ENCODE data around the gene PAPPA. TPM values are rescaled to one million over a fixed set of nuclear protein-coding genes. Genes with fewer than 3 reads are reported as not detected.

Gene PAPPA
- total and polyA plus RNA-seq, 2 of the 8 experiments (the other 6 are each of a cell fraction or from before 2014, with no cell fraction given) = 0.18 to 0.63 TPM

GRCh38 chr9:116406469-116406868 is 252.9 kb downstream of the PAPPA start:
- Histone ChIP-seq H2BK120ac (replicated peaks; ENCODE audit: low read depth, low read length) (no peak overlapping the region), H3K56ac (replicated peaks; ENCODE audit: insufficient read length, low read depth, low read length) (no peak overlapping the region), H3K79me2 (ENCODE audit: control insufficient read depth in 1 of 2, insufficient read depth in 2 of 2, low read length in 2 of 2) (no peaks in the 10 kb centered on the region), H3K27me3 (replicated peaks in 1 of 4; ENCODE audit: control insufficient read depth in 3 of 4, extremely low read depth in 1 of 4, insufficient read depth in 3 of 4, low read length in 3 of 4) (no peaks in the 10 kb centered on the region), H3K4me2 (ENCODE audit: insufficient read depth in 1 of 2, low read depth in 2 of 2, low read length in 2 of 2) (no peak overlapping the region), H3K23ac (ENCODE audit: insufficient read length) (no peak overlapping the region), H2BK20ac (ENCODE audit: low read length) (no peak overlapping the region), H3K9ac (replicated peaks in 1 of 4; ENCODE audit: extremely low read depth in 1 of 4, low read depth in 3 of 4, low read length in 3 of 4) (no peak overlapping the region), H2AFZ (ENCODE audit: low read length) (no peak overlapping the region), H4K5ac (ENCODE audit: insufficient read length, low read depth, low read length) (no peak overlapping the region), H3K27ac (ENCODE audit: low read depth, low read length) (no peak overlapping the region), H4K8ac (ENCODE audit: extremely low read depth, insufficient read depth, low read length) (no peak overlapping the region), H3K79me1 (ENCODE audit: low read depth, low read length) (no peaks in the 10 kb centered on the region), H3K4me1 (replicated peaks in 1 of 4; ENCODE audit: control insufficient read depth in 3 of 4, insufficient read depth in 4 of 4, low read length in 3 of 4) (no peaks in the 10 kb centered on the region), H2BK15ac (ENCODE audit: low read length) (no peak overlapping the region), H3K4me3 (ENCODE audit: extremely low read depth in 1 of 4, insufficient read depth in 2 of 4, low read depth in 3 of 4, low read length in 4 of 4) (no peak overlapping the region), H2BK5ac (ENCODE audit: low read depth, low read length) (no peak overlapping the region), H4K20me1 (replicated peaks in 1 of 2; ENCODE audit: control insufficient read depth in 1 of 2, insufficient read depth in 2 of 2, low read length in 2 of 2) (peaks cover 0 to 2% of the 10 kb centered on the region in 2 experiments), H4K91ac (replicated peaks; ENCODE audit: insufficient read length, low read length) (no peak overlapping the region), H3K23me2 (ENCODE audit: low read depth, low read length) (no peaks in the 10 kb centered on the region), H2AK5ac (ENCODE audit: low read depth, low read length) (no peak overlapping the region), H2BK12ac (ENCODE audit: low read depth, low read length) (no peak overlapping the region), H3K36me3 (ENCODE audit: control insufficient read depth in 2 of 4, insufficient read depth in 4 of 4, low read length in 3 of 4) (no peaks in the 10 kb centered on the region), H3K14ac (ENCODE audit: insufficient read length) (no peak overlapping the region), H3K18ac (ENCODE audit: extremely low read depth, low read length) (no peak overlapping the region), H3K4ac (replicated peaks; ENCODE audit: insufficient read length, low read depth, low read length) (no peak overlapping the region), H3K9me3 (ENCODE audit: insufficient read depth in 2 of 2, low read depth in 1 of 2, low read length in 1 of 2) (no peaks in the 10 kb centered on the region)
- DNase-seq (ENCODE audit: low read depth in 1 of 2, low spot score in 2 of 2) (no peak), FAIRE-seq (no peak)
- POLR2A ChIA-PET (ENCODE audit: partially characterized antibody) = no interaction called here
- TF ChIP-seq TBP (IDR thresholded peaks at IDR 0.05; ENCODE audit: low read depth, low read length) = no peak
- no peak for TF ChIP-seq CTCF (IDR thresholded peaks at IDR 0.05; ENCODE audit: control extremely low read depth in 1 of 3, insufficient read depth in 1 of 3, low read depth in 1 of 3, low read length in 3 of 3)
- TF ChIP-seq KDM1A (IDR thresholded peaks at IDR 0.05; ENCODE audit: borderline replicate concordance, low read length) = no peak
- TF ChIP-seq SIX5 (IDR thresholded peaks at IDR 0.05; ENCODE audit: low read depth, low read length) = no peak
- TF ChIP-seq KDM5A (IDR thresholded peaks at IDR 0.05; ENCODE audit: low read length) = no peak
- TF ChIP-seq EZH2 (IDR thresholded peaks at IDR 0.05; ENCODE audit: low read depth, low read length, severe bottlenecking) = no peak
- no peak for TF ChIP-seq SUZ12 (IDR thresholded peaks at IDR 0.05; ENCODE audit: low read length)
- no peak for TF ChIP-seq YY1 (IDR thresholded peaks at IDR 0.05; ENCODE audit: low read depth, low read length)
- TF ChIP-seq NRF1 (IDR thresholded peaks at IDR 0.05; ENCODE audit: low read depth, low read length) = no peak
- no peak for TF ChIP-seq ASH2L (IDR thresholded peaks at IDR 0.05; ENCODE audit: low read length)
- TF ChIP-seq RXRA (IDR thresholded peaks at IDR 0.05; ENCODE audit: insufficient read depth, low read depth, low read length) = no peak
- TF ChIP-seq JUND (IDR thresholded peaks at IDR 0.05; ENCODE audit: low read length) = no peak
- no peak for TF ChIP-seq BACH1 (IDR thresholded peaks at IDR 0.05; ENCODE audit: low read length)
- 98% methylated on average over 2 of the region's 2 CpGs; no CpG with 5 or more reads in 1 of the 2 experiments for WGBS, 2 experiments (ENCODE audit: extremely low coverage in 1 of 2, insufficient coverage in 1 of 2, insufficient read length in 1 of 2, insufficient replicate concordance in 2 of 2, low coverage in 1 of 2, low lambda C conversion rate in 2 of 2, missing lambda C conversion rate in 1 of 2)
- CTCF ChIA-PET (ENCODE audit: partially characterized antibody) = interaction anchor here (2.1 kb wide), 1 partner anchor 17 kb away, joined by 6 read pairs; no protein-coding TSS in a partner anchor

Data from H1 (cell line).